ENCODE data around the gene GLT1D1.

Gene GLT1D1

DNA sequence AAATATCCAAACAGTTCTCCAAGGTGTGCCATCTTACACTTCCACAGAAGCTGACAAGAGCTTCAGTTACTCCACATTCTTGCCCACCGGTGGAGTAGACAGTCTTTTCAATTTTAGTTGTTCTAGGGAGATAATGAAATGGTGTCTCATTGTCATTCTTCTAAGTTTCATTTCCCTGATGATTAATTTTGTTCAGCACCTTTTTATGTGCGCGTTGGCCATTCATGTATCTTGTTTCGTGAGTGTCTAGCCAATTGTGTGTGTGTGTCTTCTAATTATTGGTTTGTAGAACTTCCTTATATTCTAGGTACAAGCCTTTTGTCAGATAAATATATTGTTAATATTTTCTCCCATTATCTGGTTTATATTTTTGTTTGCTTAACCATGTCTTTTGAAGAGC, 63.1 kb downstream of the GLT1D1 start:
- DNase-seq = no peak

DNA sequence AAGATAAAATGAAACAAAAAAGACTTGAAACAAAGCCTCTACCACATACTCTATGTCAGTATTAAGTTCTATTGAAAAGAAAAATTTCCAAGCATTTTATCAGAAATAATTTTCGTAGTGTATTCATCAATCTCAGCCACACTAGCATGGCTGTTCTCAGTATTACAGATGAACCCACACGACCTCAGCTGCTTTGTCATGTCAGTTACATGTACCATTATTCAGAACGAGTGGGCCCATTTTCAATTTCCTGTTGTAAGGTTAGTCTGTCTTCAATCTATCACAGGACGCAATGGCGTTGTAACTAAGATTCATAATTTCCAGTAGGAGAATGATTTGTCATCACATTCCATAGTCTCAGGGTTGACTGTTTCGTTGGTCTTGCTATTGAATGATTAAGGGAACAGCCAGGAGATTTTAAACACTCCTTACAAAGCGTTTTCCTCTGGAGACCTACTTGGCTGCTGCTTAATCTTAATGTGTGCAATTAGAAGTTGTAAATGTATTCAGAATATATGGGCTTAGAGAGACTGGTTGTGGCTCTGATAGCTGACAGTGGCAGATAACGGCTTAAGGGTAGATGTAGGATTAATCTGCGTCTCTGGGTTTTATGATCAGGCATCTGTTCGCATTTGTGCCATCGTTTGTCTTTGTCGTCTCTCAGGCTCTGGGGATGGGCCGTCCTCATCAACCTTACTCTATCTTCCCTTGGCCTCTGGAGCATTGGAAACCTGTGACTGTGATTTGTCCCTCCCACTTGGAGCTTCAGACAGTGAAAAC, 65.4 kb downstream of the GLT1D1 start:
- DNase-seq = no peak

DNA sequence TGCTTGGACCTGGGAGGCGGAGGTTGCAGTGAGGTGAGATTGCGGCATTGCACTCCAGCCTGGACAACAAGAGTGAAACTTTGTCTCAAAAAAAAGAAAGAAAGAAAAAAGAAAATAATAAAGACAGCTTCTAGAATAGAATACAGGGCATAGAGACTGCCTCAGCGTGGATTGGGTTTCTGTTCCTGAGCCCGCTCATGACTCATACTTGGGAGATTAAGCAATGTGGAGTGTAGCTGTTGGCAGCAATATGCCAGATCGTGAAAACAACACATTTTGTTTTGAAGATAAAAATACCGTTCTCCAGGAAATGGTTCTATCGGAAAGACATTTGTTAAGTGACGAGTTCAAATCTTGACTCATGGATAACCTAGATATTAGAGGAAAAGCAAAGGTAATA, 67.2 kb downstream of the GLT1D1 start:
- peak; percentile 24 for DNase-seq

DNA sequence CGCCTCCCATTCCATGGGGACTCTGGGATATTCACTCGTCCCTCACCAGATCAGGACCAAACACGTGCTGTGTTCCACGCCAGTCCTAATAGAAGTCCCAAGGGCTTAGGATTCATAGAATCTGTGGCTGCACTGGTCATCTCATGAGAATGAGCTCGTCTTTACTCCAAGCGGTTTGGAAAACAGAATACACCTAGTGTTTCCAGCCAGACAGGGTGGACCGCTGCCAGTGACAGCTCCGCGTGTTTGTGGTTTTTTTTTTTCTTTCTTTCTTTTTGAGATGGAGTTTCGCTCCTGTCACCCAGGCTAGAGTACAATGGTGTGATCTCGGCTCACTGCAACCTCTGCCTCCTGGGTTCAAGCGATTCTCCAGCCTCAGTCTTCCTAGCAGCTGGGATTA, 75.1 kb downstream of the GLT1D1 start:
- no peak for DNase-seq

DNA sequence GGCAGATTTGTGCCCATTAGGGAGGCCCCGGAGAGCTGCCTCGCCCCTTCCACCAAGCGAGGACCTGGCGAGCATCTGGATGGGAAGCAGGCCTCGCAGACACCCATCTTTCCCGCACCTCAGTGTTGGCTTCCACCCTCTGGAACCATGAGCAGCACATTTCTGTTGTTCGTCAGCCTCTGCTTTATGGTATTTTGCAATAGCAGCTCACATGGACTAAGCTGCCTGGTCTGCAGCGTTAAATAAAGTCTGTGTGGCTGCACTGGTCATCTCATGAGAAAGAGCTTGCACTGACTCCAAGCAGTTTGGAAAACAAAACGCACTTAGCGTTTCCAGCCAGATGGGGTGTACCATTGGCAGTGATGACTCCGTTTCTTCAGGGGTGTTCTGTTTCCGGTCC, 75.8 kb downstream of the GLT1D1 start:
- DNase-seq = no peak

DNA sequence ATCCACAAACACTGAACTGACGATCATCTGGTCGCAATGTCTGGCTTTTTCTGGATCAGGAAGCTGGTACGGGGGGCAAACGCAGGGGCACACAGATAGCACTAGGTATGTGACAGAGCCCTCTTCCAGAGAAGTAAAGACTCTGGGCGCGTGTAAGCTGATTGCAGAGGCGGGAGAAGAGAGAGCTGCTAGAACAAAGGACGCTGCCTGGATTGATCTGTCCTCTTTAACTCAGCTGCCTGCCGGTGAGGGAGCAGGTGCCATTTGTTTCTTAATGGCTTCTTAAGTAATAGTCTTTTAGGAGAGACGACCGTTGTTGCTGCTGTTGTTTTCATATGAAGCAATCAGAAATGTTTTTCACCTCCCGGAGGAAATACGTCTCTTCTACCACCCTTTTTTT, 77.3 kb downstream of the GLT1D1 start:
- no peak for DNase-seq

DNA sequence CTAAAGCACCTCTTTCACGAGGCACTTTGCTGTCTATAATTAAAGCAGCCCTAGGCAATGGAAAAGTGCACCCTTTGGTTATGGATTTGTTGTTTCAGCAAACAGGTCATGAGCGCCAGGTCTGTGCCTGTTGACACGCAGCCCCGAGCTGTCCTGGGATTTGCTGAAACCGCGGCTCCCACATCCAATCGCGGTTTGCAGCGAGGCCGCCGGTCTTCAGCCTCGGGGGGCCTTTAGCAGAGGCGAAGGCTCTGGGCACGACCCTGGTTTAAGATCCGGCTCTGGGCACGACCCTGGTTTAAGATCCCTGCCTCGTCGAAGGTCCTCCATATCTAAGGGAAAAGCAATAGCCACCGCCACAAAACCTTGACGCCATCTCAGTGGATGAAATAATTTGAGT, 79.2 kb downstream of the GLT1D1 start:
- DNase-seq = no peak

DNA sequence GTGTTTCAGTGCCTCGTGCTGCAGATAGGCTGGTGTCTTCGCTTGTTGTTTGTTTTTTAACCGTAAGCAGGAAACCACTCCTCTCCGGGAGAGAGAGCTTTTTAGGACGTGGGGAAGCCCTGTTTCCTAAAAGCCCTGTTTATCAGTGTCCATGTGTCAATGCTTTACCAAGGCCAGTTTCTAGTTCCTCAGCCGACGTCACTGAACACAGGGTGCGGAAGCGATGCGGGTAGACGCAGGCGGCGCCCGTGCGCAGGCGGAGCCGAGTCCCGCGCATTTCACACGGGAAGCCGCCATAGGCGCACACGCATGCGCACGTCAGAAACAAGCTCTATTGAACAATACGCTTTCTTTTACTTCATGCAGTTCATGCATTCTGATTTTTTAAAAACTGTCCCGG, 79.8 kb downstream of the GLT1D1 start:
- DNase-seq = no peak

DNA sequence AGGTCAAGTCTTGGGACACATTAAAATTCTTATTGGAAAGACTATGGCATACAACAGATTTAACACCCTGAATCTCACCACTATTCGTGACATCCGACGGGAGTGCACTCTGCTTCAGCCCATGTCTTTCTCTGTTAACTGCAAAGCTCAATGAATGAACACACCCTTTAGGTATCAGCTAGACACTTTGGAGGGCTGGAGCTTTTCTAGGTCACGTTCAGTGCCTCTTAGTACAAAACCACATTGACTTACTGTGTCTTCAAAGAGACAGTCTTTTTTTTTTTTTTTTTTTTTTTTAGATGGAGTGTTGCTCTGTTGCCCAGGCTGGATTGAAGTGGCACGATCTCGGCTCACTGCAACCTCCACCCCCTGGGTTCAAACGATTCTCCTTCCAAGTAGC, 80.6 kb downstream of the GLT1D1 start:
- DNase-seq = no peak

DNA sequence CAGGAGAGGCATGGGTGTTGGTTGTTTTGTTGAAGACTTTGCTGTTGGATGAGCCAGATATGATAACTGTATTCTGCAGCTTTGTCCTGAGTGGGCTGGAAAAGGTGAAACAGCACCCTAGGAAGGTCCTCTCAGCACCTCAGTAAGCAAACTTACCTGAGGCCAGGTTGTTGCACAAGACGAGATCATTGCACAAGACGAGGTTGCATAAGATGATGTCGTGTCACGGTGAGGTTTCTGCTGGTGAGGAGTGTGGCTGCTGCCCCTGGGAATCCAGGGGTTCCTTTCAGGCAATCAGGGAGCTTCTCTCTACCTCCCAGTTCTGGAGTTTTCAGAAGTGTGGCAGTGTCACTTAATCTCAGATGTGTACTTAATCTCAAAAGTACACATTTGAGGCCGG, 85.6 kb downstream of the GLT1D1 start:
- no peak for DNase-seq

DNA sequence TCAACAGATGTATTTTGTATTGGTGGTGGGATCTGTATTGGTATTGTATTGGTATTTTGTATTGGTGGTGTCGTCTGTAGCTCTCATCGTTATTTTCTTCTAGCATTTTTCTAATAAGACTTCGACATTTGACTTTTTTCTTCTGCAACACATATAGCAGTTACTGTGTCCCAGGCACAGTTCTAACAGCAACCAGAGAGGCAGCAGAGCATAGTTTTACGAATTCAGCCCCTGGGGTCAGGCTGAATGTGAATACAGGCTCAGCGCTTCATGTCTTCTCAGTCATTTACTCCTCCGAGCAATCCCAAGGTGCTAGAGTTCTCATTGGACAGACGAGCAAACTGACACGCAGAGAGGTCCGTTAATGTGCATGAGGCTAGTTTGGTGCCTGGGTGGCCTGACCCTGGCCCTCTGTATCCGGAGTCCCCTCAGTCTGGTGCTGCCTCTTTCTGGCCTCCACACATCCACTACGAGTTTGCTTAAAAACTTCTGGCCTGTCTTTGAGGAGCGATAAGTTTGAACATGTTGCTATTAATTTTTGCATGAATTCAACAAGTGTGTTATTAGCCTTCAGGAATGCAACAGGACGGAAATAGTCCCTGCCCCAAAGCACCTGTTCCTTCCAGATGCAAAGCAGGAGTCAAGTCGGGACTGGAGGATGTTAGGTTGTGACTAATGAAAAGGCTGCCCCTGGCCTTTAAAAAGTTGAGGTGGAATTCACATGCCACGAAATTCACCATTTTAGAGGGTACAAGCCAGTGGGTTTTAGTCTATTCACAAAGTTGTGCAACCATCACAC, 87.0 kb downstream of the GLT1D1 start:
- no peak for DNase-seq

DNA sequence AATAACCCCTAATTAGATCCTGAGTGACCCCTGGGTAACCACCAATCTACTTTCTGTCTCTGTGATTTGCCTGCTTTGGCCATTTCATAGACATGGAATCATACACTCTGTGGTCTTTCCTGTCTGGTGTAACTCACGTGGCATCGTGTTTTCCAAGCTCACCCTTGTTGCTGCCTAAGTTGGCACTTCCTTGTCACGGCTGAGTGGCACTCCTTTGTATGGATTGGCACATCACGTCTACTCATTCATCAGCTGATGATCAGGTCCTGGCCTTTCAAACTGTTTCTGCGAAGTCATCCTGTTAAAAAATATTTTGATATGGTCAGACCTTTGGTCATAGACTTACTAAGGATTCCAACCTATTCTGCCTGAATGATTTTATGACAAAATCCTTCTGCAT, 87.7 kb downstream of the GLT1D1 start:
- no peak for DNase-seq

DNA sequence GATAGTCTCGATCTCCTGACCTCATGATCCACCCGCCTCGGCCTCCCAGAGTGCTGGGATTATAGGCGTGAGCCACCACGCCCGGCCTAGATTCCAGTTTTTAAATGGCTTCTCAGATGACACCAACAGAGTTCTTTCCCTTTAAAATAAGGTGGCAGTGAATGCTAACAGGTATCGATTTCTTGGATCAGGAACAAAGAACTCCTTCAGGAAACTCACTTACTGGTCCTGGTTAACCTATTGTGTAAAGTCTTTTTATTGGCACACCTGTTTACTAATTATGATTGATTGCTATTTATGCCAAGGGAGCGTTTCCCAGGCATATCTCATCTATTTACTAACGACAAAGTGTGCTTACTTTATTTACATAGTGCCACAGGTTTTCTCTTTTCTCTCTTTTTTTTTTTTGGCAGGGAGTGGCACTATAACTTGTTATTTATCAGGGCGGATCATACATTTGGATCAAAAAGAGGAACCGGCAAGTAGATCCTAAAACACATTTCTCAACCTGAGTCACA, 89.7 kb downstream of the GLT1D1 start:
- no peak for DNase-seq

DNA sequence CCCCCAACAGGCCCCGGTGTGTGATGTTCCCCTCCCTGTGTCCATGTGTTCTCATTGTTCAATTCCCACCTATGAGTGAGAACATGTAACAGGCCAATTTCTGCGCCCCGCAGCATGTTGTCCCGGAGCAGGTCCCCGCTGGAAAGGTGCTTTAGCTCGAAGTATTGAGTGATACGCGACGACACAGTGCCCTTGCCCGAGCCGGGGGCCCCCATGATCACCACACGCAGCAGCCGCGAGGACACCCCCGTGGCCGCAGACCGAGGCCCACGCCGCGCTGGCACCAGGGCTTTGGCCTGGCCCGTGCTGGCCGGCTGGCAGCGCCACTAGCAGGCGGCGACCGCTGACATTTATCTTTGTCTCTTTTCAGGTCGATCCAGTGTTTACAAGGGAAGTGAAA, 91.7 kb downstream of the GLT1D1 start:
- no peak for DNase-seq

DNA sequence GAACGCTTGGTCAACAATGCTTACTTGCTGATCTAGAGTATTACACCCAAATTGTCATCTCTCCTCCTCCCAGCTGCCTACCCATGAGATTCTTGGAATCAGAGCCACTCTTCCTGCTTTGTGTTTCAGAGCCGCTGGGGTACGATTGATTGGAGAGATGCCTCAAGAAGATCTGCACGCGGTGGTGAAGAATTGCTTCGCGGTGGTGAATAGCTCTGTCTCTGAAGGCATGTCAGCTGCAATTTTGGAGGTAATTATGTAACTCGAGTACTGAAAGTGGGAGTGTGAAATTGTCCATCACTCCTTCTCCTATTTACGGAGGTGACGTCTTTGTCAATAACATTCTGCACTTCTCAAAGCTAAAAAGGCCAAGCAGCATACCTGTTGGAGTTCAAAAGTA, 93.9 kb downstream of the GLT1D1 start:
- no peak for DNase-seq

DNA sequence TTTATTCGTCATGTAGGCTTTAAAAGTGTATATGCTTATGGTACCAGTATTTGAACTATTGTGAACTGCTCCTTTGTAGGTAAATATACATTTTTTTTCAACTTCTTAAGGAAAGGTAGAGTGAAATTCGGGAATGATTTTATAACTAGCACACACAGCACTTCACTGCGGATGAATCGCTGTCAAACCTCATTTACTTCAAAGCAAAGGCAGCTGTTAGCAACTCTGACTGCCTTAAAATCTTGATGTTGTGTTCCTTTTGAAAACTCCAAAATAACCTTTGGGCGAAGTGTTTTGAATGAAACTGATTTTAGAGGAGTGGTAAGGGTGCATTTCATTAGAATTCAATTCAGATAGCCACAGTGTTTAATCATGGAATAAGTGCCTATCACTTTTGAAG, 95.8 kb downstream of the GLT1D1 start:
- DNase-seq = no peak

DNA sequence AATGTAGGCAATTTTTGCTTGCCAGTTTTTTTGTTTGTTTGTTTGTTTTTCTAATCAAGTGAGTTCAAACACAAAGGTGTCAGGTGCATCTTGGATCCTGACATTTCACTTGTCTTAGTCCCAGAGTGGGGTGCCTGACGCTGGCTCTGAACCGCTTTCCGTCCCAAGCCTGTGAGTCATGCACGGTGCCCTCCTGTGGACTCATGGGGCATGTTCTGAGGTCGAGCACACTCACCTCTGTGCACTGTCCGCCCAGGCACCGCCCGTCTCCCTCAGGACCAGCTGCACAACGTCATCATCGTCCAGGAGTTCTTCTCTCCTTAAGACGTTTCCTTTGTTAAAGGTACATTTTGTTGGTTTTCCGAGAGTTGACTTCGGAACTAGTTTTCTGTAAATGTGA, 98.2 kb downstream of the GLT1D1 start:
- DNase-seq = no peak

DNA sequence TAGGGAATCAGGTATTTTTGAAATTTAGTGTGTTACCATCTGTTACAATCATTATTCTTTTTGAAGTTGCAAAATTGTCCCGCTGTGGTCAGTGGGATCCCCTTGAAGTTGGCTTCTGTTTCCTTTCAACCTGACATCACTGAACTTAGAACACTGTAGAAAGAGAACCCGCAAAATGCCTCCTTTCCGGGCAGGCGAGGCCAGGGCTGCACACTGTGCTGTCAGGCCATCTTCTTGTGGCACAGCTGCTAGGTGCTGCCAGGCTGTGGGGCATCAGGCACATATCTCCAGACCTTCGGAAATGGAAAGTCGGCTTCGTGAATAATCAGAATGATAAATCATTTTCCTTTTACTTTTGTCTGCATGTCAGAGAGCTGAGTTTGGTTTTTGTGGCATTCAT, 103.5 kb downstream of the GLT1D1 start:
- DNase-seq = no peak

DNA sequence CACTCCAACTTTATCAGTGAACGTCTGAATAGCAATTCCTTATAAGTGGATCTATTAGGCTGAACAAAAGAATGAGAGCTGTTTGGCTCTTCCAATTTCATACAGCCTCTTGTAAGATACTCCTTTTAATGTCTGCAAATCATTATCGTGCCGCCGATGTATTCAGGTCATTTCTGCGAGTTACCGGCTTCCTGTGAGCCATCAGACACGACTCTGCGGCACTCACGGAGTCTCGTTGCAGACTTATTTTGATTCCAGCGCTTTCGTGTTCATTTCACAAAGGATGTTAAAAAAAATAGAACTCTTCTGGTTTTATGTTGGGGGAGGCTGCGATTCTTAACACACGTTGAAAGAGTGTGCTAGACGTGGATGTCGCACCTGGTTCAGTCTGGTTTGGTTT, 106.6 kb downstream of the GLT1D1 start:
- DNase-seq = no peak

DNA sequence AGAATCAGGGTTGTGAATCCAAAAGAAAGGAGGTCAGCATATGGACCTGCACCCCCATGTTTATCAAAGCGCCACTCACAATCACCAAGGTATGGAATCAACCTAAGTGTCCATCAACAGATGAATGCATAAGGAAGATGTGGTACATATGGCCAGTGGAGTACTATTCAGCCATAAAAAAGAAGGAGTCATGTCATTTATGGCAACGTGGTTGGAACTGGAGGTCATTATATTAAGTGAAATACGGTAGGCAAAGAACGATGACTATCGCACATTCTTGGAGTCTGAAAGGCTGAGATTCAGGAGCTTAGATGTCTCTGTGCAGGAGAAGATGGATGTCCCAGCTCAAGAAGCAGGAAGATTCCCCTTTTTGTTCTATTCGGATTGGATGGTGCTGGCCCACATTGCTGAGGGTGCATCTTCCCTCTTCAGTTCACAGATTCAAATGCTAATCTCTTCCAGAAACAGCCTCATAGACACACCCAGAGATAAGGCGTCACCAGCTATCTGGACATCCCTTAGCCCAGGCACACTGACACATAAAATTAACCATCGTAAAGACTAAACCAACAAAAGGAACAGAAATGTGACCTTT, 108.1 kb downstream of the GLT1D1 start:
- DNase-seq = no peak

DNA sequence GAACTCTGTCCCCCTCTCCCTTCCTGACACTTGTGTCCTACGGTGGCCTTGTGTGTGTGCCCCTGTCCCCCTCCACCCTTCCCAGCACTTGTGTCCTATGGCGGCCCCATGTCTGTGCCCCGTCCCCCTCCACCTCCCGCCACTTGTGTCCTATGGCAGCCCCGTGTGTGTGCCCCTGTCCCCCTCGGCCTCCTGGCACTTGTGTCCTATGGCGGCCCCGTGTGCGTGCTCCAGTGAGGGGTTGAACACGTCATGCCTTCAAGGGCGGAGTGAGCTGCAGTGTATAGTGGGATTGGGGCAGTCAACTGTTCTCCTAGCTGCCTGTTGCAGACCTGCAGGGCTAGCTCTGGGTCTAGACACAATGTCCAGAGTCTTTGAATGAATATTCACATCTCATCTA, 108.7 kb downstream of the GLT1D1 start:
- DNase-seq = no peak

DNA sequence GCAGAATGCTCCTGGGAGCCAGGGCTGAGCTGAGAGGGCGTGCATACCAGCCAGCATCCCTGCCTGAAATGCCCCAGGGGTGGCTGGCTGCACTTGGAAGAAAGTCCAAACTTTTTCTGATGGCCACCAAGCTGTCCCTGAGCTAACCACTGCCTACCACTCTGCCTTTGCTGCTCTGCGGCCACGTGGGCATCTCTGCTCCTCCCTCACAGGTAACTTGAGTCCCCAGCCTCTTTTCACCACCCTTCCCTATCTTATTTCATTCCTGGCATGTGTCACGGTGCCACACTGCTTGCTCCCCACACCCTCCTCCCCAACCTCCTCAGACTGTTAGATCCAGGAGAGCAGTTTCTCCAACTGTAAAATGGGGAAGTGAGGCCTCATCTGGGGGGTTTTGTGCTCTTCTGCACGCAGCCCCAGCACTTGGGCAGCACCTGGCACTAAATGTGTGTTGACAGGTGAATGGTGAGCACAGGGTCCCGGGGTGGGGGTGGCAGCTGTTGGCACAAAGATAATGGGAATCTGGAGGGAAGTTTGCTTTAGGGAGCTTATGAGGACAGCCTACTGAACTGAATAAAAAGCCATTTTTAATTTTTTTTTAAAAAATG, 113.0 kb downstream of the GLT1D1 start:
- DNase-seq = no peak

DNA sequence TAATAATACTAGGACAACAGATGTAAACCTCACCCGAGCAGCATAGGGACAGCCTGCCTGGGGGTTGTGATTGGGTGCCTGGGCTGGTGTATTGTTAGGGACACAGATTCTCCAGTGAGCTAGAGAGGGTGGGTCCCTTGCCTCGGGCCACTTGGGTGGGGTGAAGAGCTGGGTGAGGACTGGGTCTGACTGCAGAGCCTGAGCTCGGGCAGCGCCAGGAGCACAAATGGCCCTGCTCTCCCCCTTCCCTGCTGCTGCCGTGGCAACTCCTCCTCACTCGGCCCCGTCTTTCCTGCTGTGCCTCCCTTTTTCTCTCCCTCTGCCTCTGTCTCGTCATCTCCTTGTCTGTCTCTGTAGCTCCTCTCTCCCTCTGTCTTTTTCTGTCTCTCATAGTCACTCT, 115.4 kb downstream of the GLT1D1 start:
- DNase-seq = no peak
